MCF 10A (cell line): ENCODE measurements around the gene RAI14. TPM values are rescaled to one million over a fixed set of nuclear protein-coding genes. Genes with fewer than 3 reads are reported as not detected.
"Not testable (repeated sequence)": the region's sequence is repeated elsewhere in the genome, so short reads cannot be mapped to it uniquely, and the experiment has no call there.

Experiments
- BruUV-seq: library from RNA; stranded (reverse); fragments of 400-500 nt; replicated peaks from 2 replicates; lab custom pipeline; 2021; lab: Mats Ljungman, UMichigan
- CTCF ChIA-PET: fragments of 300-600 bp; sonication (Branson Sonifier 250); formaldehyde crosslinking; extraction: SDS; loops from one replicate; lab custom pipeline; 2021; ENCODE audit warnings: antibody characterized with exemption, inconsistent platforms; lab: Yijun Ruan, JAX
- POLR2A ChIA-PET: fragments of 300-600, 350-650 bp; sonication (Branson Sonifier 250); formaldehyde crosslinking; extraction: SDS; loops from one replicate; lab custom pipeline; 2020; ENCODE audit warnings: antibody characterized with exemption, inconsistent platforms; lab: Yijun Ruan, JAX
- DNase-seq: peaks from one replicate; pipeline ENCODE4 v3.0.0-alpha.2; 2018; ENCODE audit not compliant: unreplicated experiment
- H3K27ac Mint-ChIP-seq: one replicate; pipeline ENCODE4 v1.8.0; 2022; ENCODE audit warnings: mild to moderate bottlenecking, low read depth, mixed read lengths; ENCODE audit not compliant: unreplicated experiment
- H3K27me3 Mint-ChIP-seq: one replicate; pipeline ENCODE4 v1.8.0; 2022; ENCODE audit warnings: mixed read lengths; ENCODE audit not compliant: insufficient read depth, unreplicated experiment
- H3K36me3 Mint-ChIP-seq: one replicate; pipeline ENCODE4 v1.8.0; 2022; ENCODE audit warnings: mild to moderate bottlenecking, moderate library complexity, mixed read lengths; ENCODE audit not compliant: insufficient read depth, unreplicated experiment
- H3K4me1 Mint-ChIP-seq: one replicate; pipeline ENCODE4 v1.8.0; 2022; ENCODE audit warnings: mixed read lengths; ENCODE audit not compliant: insufficient read depth, unreplicated experiment
- H3K4me3 Mint-ChIP-seq: one replicate; pipeline ENCODE4 v1.8.0; 2022; ENCODE audit warnings: mild to moderate bottlenecking, moderate library complexity, mixed read lengths; ENCODE audit not compliant: unreplicated experiment
- H3K9me3 Mint-ChIP-seq: one replicate; pipeline ENCODE4 v1.8.0; 2022; ENCODE audit warnings: mixed read lengths; ENCODE audit not compliant: unreplicated experiment
- intact Hi-C: fragments of 100-400 bp; cut with micrococcal nuclease; formaldehyde crosslinking; loops from 2 replicates; pipeline ENCODE4 v1.14.1; 2022
- total RNA-seq: library from RNA; stranded (reverse); gene quantifications from 2 replicates; pipeline ENCODE4 v1.2.3, GENCODE V29; 2022
- TF ChIP-seq, protein P1 (sequence below): fragments of 200-600 bp; IDR thresholded peaks from one replicate; pipeline ENCODE4 v1.8.0; 2022; ENCODE audit warnings: antibody characterized with exemption, mild to moderate bottlenecking; ENCODE audit not compliant: unreplicated experiment

RAI14 gene
- total RNA-seq, 1 experiment from 2014 or later, result 47.6 TPM

DNA sequence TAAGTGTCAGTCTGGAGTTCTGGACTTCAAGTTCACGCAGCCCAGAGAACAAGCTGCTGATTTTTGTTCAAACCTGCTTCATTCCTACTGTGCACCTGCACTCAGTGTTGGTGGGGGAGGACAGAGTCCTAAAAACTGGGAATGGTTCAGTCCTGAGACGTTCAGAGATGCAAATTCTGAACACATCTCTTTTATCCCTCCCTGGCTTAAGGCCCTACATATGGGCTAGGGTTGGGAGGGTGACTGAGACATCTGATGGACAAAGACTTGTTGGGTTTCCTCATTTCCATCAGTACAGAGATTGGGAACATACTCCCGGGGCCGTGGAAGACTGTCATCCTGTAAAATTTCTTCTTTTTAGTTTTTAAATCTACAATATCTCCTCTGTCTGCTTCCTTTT lies 99.8 kb downstream of the RAI14 start:
- intact Hi-C loops, result no loop called here
- H3K27ac Mint-ChIP-seq, result no peak overlapping the region

DNA sequence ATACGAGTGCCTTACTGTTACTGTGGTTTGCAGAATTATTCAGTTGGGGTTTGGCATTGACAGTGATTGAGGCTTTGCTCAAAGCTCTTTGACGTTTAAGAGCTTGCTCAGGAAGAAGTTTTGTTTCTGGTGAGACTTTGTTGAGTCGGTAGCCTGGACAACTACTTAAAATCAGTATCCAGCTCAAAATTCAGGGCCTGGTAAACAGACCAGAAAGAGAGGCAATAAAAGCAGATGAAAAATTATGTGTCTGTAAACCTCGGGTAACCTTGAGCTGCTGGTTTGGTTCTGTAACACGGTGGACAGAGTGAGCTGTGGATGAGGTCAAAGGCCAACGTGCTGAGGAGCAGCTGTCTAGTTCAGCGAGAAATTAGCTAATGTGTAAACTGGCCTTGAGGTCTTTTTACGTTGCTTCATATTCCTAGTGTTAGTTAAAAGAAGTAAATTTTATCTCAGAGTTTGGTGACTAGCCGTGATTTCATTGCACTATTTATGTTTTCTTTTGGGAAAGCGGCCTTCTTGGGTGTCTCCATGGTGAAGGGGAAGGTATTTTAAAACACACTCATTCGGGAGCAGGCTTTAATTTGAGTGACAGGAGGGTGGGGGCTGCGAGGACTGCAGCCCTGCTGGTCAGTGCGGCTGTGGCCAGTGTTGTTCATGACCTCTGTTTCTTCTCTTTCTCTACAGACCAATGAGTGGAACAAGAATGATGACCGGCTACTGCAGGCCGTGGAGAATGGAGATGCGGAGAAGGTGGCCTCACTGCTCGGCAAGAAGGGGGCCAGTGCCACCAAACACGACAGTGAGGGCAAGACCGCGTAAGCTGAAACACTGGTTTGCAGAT lies 100.9 kb downstream of the RAI14 start:
- intact Hi-C loops, result no loop called here
- H3K36me3 Mint-ChIP-seq, result peaks cover 14% of the 10 kb centered on the region
- H3K4me3 Mint-ChIP-seq, result no peak overlapping the region
- no peak overlapping the region for H3K27ac Mint-ChIP-seq
- TF ChIP-seq, protein P1, sequence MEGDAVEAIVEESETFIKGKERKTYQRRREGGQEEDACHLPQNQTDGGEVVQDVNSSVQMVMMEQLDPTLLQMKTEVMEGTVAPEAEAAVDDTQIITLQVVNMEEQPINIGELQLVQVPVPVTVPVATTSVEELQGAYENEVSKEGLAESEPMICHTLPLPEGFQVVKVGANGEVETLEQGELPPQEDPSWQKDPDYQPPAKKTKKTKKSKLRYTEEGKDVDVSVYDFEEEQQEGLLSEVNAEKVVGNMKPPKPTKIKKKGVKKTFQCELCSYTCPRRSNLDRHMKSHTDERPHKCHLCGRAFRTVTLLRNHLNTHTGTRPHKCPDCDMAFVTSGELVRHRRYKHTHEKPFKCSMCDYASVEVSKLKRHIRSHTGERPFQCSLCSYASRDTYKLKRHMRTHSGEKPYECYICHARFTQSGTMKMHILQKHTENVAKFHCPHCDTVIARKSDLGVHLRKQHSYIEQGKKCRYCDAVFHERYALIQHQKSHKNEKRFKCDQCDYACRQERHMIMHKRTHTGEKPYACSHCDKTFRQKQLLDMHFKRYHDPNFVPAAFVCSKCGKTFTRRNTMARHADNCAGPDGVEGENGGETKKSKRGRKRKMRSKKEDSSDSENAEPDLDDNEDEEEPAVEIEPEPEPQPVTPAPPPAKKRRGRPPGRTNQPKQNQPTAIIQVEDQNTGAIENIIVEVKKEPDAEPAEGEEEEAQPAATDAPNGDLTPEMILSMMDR, result no peak
- H3K4me1 Mint-ChIP-seq, result no peaks in the 10 kb centered on the region
- ChIA-PET POLR2A (no interaction called here), CTCF (interaction anchor here (0.6 kb wide), 1 partner anchor 143 kb away, joined by 3 read pairs; no protein-coding TSS in a partner anchor)
- no peaks in the 10 kb centered on the region for H3K27me3 Mint-ChIP-seq
- BruUV-seq, result no TSS peak
- no peak for DNase-seq
- no peaks in the 10 kb centered on the region for H3K9me3 Mint-ChIP-seq

More for the DNA sequence above, 99.8 kb downstream of the RAI14 start:
- Mint-ChIP-seq H3K9me3 (no peaks in the 10 kb centered on the region), H3K36me3 (peaks cover 4% of the 10 kb centered on the region), H3K27me3 (no peaks in the 10 kb centered on the region), H3K4me1 (no peaks in the 10 kb centered on the region), H3K4me3 (no peak overlapping the region)
- ChIA-PET POLR2A (no interaction called here), CTCF (no interaction called here)
- no TSS peak for BruUV-seq
- no peak for DNase-seq
- TF ChIP-seq, protein P1, result no peak

DNA sequence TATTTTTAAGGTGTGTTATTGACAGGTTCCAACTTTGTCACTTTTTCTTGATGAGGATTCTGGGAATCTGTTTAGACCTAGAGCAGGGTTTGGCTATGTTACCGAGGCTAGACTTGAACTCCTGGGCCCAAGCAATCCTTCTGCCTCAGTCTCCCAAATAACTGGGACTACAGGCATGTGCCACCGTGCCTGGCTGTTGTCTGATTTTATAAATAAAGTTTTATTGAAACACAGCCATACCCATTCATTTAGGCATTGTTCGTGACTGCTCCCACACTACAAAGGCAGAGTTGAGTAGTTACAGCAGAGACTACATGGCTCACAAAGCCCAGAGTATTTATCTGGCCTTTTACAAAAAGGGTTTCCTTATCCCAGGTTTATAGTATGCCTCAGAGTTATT lies 102.4 kb downstream of the RAI14 start:
- TF ChIP-seq, protein P1, result no peak
- POLR2A ChIA-PET, result no interaction called here
- intact Hi-C loops, result no loop called here
- CTCF ChIA-PET, result interaction anchor here (0.6 kb wide), 1 partner anchor 263 kb away, joined by 3 read pairs; no protein-coding TSS in a partner anchor
- BruUV-seq, result no TSS peak
- H3K4me3 Mint-ChIP-seq, result no peak overlapping the region
- H3K27ac Mint-ChIP-seq, result no peak overlapping the region
- peaks cover 14% of the 10 kb centered on the region for H3K36me3 Mint-ChIP-seq
- H3K4me1 Mint-ChIP-seq, result no peaks in the 10 kb centered on the region
- H3K9me3 Mint-ChIP-seq, result no peaks in the 10 kb centered on the region
- H3K27me3 Mint-ChIP-seq, result no peaks in the 10 kb centered on the region
- DNase-seq, result no peak

DNA sequence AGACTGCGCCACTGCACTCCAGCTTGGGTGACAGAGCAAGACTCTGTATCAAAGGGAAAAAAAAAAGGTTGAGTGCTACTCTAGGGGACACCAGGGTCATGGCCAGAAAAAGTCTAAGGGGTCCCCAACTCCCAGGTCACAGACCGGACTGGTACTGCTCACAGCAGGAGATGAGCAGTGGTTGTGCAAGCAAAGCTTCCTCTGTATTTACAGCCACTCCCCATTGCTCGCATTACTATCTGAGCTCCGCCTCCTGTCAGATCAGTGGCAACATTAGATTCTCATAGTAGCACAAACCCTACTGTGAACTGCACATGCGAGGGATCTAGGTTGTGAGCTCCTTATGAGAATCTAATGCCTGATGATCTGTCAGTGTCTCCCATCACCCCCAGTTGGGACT lies 103.1 kb downstream of the RAI14 start:
- H3K4me3 Mint-ChIP-seq, H3K27ac Mint-ChIP-seq, H3K27me3 Mint-ChIP-seq, BruUV-seq, POLR2A ChIA-PET, H3K4me1 Mint-ChIP-seq, H3K9me3 Mint-ChIP-seq, intact Hi-C loops: not testable (repeated sequence)
- CTCF ChIA-PET, result interaction anchor here (0.6 to 0.8 kb wide), 2 partner anchors 19 to 39 kb away, joined by 3 read pairs; no protein-coding TSS in a partner anchor
- peaks cover 14% of the 10 kb centered on the region for H3K36me3 Mint-ChIP-seq
- DNase-seq, result peak; percentile 36
